Gastrocnemius medialis (tissue), 4 donors: ENCODE results near the gene DNAH2.

Source experiments
- CTCF ChIP-seq, 5 experiments: fragments of 450-650 bp in 3 of 5; fragments of 200-600 bp in 2 of 5; sonication (generic) in 2 of 5; IDR thresholded peaks in 4 of 5; conservative IDR thresholded peaks in 1 of 5; 1 replicate in 4 of 5; 2 replicates in 1 of 5; pipeline ENCODE4 v1.5.1; 2016 to 2019; ENCODE audit warnings: antibody characterized with exemption in 5 of 5, mild to moderate bottlenecking in 3 of 5, moderate library complexity in 3 of 5
- POLR2A ChIP-seq, 2 donors: fragments of 450-650 bp; IDR thresholded peaks; one replicate each; pipeline ENCODE4 v1.6.1; 2017; ENCODE audit warnings: antibody characterized with exemption in 2 of 2, mild to moderate bottlenecking in 2 of 2, moderate library complexity in 2 of 2

GRCh38 chr17:7739746-7740145 lies 22.2 kb downstream of the DNAH2 start:
- TF ChIP-seq CTCF (IDR thresholded peaks at IDR 0.05 in 4 of 5, conservative IDR thresholded peaks at IDR 0.05 in 1 of 5) (no peak), POLR2A (IDR thresholded peaks at IDR 0.05) (no peak)
